Vagina (tissue), 2 donors: ENCODE results near the gene BUD31. TPM values are rescaled to one million over a fixed set of nuclear protein-coding genes. Genes with fewer than 3 reads are reported as not detected.

Source experiments
- DNase-seq, 2 donors: peaks; one replicate each; pipeline ENCODE4 v3.0.0-alpha.2; 2017; ENCODE audit errors: extremely low spot score in 2 of 2
- H3K27ac ChIP-seq: fragments of 200-600 bp; sonication (generic); one replicate; pipeline ENCODE4 v1.5.1; 2019
- H3K27me3 ChIP-seq: fragments of 200-600 bp; sonication (generic); one replicate; pipeline ENCODE4 v1.5.1; 2019
- H3K36me3 ChIP-seq, 2 donors: fragments of 200-600 bp; sonication (generic); one replicate each; pipeline ENCODE4 v1.5.1; 2017 to 2019
- H3K4me1 ChIP-seq: fragments of 200-600 bp; sonication (generic); one replicate; pipeline ENCODE4 v1.5.1; 2019
- H3K4me3 ChIP-seq, 2 donors: fragments of 200-600 bp; sonication (generic); 1 replicate in 1 of 2; 2 replicates in 1 of 2; pipeline ENCODE4 v1.5.1; 2016 to 2019
- H3K9me3 ChIP-seq: fragments of 200-600 bp; sonication (generic); one replicate; pipeline ENCODE4 v1.5.1; 2019
- CTCF ChIP-seq, 3 experiments: fragments of 450-650 bp in 2 of 3; fragments of 200-600 bp in 1 of 3; sonication (generic) in 1 of 3; IDR thresholded peaks; one replicate each; pipeline ENCODE4 v1.5.1; 2017 to 2019; ENCODE audit warnings: antibody characterized with exemption in 3 of 3, mild to moderate bottlenecking in 2 of 3, moderate library complexity in 2 of 3
- POLR2A ChIP-seq, 2 donors: fragments of 450-650 bp; IDR thresholded peaks; one replicate each; pipeline ENCODE4 v1.6.1; 2017; ENCODE audit warnings: antibody characterized with exemption in 2 of 2, mild to moderate bottlenecking in 2 of 2, moderate library complexity in 2 of 2
- POLR2AphosphoS5 ChIP-seq, 2 donors: sonication (generic); formaldehyde crosslinking; IDR thresholded peaks; one replicate each; pipeline ENCODE4 v1.9.0; 2017; ENCODE audit warnings: antibody characterized with exemption in 2 of 2, mild to moderate bottlenecking in 2 of 2, low read depth in 1 of 2; ENCODE audit not compliant: insufficient read depth in 1 of 2
- intact Hi-C: fragments of 100-400 bp; cut with DNase I; formaldehyde crosslinking; loops from one replicate; pipeline ENCODE4 v1.15.1; 2023
- total RNA-seq: library from RNA; depleted of rRNA; stranded (reverse); fragments of >200 nt; gene quantifications from one replicate; pipeline ENCODE4 v1.2.3, GENCODE V29; 2016

The BUD31 gene
- total RNA-seq, 1 donor from 2014 or later: 52.3 TPM

- Histone ChIP-seq H3K9me3 (no peaks in the 10 kb centered on the region), H3K27ac (no peak overlapping the region), H3K4me3 (no peak overlapping the region), H3K36me3 (peaks cover 0 to 13% of the 10 kb centered on the region in 2 donors), H3K27me3 (no peaks in the 10 kb centered on the region), H3K4me1 (peaks cover 38% of the 10 kb centered on the region)
- no peak for TF ChIP-seq POLR2A (IDR thresholded peaks at IDR 0.05)
- TF ChIP-seq POLR2AphosphoS5 (IDR thresholded peaks at IDR 0.05; ENCODE audit: insufficient read depth in 1 of 2, low read depth in 1 of 2): no peak
- TF ChIP-seq CTCF (IDR thresholded peaks at IDR 0.05): no peak
- intact Hi-C loops: no loop called here
- no peak for DNase-seq
Observed at GRCh38 chr7:99381664-99382075, 27.1 kb upstream of the BUD31 start.

DNA sequence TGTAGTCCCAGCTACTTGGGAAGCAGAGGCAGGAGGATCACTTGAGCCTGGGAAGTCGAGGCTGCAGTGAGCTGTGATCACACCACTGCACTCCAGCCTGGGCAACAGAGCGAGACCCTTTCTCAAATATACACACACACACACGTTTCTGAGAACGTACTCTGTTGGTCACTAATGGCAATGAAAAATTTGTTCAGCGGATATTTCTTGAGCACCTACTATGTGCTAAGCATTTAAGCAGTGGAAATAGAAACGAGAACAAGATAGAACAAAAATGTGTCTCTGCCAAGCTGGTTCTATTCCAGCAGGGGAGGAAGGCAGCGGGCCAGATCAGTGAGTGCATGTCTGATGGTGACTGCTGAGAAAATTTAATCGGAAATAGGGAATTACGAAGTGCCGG lies 25.6 kb upstream of the BUD31 start:
- H3K9me3 ChIP-seq: no peaks in the 10 kb centered on the region
- no peak overlapping the region for H3K27ac ChIP-seq
- H3K27me3 ChIP-seq: no peaks in the 10 kb centered on the region
- no peak overlapping the region for H3K4me3 ChIP-seq
- H3K36me3 ChIP-seq: peaks cover 0 to 18% of the 10 kb centered on the region in 2 donors
- DNase-seq: no peak
- intact Hi-C loops: no loop called here
- TF ChIP-seq CTCF (IDR thresholded peaks at IDR 0.05): no peak
- H3K4me1 ChIP-seq: peaks cover 33% of the 10 kb centered on the region

- TF ChIP-seq CTCF (IDR thresholded peaks at IDR 0.05) (no peak), POLR2AphosphoS5 (IDR thresholded peaks at IDR 0.05; ENCODE audit: insufficient read depth in 1 of 2, low read depth in 1 of 2) (no peak), POLR2A (IDR thresholded peaks at IDR 0.05) (no peak)
- Histone ChIP-seq H3K27ac (no peak overlapping the region), H3K36me3 (peaks cover 0 to 22% of the 10 kb centered on the region in 2 donors), H3K4me3 (no peak overlapping the region), H3K9me3 (no peaks in the 10 kb centered on the region), H3K27me3 (no peaks in the 10 kb centered on the region), H3K4me1 (peaks cover 27% of the 10 kb centered on the region)
- intact Hi-C loops: no loop called here
- no peak for DNase-seq
Observed at GRCh38 chr7:99383791-99384370, 24.9 kb upstream of the BUD31 start.

- peaks cover 0 to 28% of the 10 kb centered on the region in 2 donors for H3K36me3 ChIP-seq
- intact Hi-C loops: no loop called here
- no peak for TF ChIP-seq CTCF (IDR thresholded peaks at IDR 0.05)
- no peak for TF ChIP-seq POLR2AphosphoS5 (IDR thresholded peaks at IDR 0.05; ENCODE audit: insufficient read depth in 1 of 2, low read depth in 1 of 2)
- no peak for TF ChIP-seq POLR2A (IDR thresholded peaks at IDR 0.05)
- H3K27ac ChIP-seq: no peak overlapping the region
- DNase-seq: no peak
- no peaks in the 10 kb centered on the region for H3K9me3 ChIP-seq
- no peaks in the 10 kb centered on the region for H3K27me3 ChIP-seq
- H3K4me1 ChIP-seq: peaks cover 20% of the 10 kb centered on the region
- no peak overlapping the region for H3K4me3 ChIP-seq
Observed at GRCh38 chr7:99384523-99384922, 24.2 kb upstream of the BUD31 start.

DNA sequence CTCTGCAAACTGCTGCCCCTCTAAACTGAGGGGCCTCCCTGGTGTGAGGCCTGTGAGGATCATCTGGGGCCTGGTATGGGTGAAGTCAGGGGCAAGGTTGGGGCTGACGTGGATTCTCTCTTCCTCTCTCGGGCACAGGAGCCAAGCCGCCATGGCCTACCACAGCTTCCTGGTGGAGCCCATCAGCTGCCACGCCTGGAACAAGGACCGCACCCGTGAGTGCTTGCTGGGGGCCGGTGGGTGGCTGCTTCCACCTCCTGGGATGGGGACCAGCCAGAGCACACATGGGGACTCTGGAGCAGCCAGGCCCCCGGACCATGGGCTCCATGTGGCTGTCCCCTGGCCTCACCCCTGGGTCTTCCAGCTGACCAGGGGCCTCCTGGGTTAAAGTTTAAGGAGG lies 23.2 kb upstream of the BUD31 start:
- peaks cover 10% of the 10 kb centered on the region for H3K4me1 ChIP-seq
- intact Hi-C loops: no loop called here
- no peak for TF ChIP-seq CTCF (IDR thresholded peaks at IDR 0.05)
- no peak for TF ChIP-seq POLR2AphosphoS5 (IDR thresholded peaks at IDR 0.05; ENCODE audit: insufficient read depth in 1 of 2, low read depth in 1 of 2)
- no peak for TF ChIP-seq POLR2A (IDR thresholded peaks at IDR 0.05)

More for the DNA sequence above, 23.2 kb upstream of the BUD31 start:
- Histone ChIP-seq H3K27ac (no peak overlapping the region), H3K9me3 (no peaks in the 10 kb centered on the region), H3K36me3 (peaks cover 0 to 34% of the 10 kb centered on the region in 2 donors), H3K4me3 (no peak overlapping the region), H3K27me3 (no peaks in the 10 kb centered on the region)
- DNase-seq: no peak
